Measurements from ENCODE around the gene CNDP1. TPM values are rescaled to one million over a fixed set of nuclear protein-coding genes. Genes with fewer than 3 reads are reported as not detected.

The CNDP1 gene
- total RNA-seq, 1 donor from 2014 or later: not detected

DNA sequence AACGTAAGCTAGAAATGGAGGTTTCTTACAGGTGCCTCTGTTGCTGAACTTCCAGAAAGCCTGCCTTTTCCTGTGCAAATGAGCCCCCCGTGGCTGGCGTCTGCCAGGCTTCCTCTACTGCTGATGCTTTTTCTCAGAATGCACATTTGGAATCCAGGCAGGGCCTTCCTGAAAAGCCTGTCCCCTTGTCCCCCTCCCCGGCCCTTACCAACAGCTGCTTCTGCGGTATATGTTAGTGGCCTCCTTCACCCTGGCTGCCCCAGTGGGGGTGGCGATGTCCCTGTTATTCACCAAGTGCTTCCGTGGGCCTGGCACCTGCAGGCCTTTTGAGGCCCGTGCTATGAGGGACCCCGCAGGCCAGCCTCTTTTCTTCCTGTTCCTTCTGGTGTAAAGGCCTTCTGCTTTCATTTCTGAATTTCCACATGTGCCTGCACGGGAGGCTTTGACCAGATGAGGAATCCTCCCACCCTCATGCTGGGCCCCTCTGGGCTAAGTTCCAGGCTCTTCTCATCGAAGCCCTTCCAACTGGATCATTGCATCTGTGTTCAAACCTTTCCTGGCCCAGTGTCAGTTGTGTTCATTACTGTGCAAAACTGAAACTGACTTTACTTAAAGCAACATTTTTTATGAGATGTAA, 27.7 kb upstream of the CNDP1 start:
- TF ChIP-seq CTCF (conservative IDR thresholded peaks at IDR 0.05; ENCODE audit: low read depth, low read length): no peak
- no peak for DNase-seq (ENCODE audit: low read depth)
- no peak overlapping the region for H3K4me3 ChIP-seq (ENCODE audit: low read depth, low read length)

GRCh38 chr18:74507097-74507881, 27.0 kb upstream of the CNDP1 start:
- no peak overlapping the region for H3K4me3 ChIP-seq (ENCODE audit: low read depth, low read length)

DNA sequence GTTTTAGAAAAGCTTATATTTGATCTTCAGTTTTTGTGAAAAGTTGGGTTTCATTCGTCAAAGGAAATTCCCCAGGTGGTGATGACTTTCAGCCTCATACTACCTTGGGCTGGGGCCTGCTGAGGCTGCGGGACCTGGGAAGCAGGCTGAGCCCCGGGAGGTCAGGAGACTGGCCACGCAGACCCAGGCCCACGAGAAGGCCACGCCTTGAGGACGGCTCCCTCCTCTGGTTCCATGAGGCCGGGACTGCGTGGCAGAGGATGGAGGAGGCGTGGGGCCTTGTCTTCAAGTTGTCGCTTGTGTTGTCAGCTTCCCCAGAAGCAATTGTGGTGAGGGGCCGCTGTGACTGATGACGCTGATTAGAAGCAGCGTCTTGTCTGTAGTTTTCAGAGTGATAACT, 26.4 kb upstream of the CNDP1 start:
- no peak for DNase-seq (ENCODE audit: low read depth)
- H3K4me3 ChIP-seq (ENCODE audit: low read depth, low read length): no peak overlapping the region
- no peak for TF ChIP-seq CTCF (conservative IDR thresholded peaks at IDR 0.05; ENCODE audit: low read depth, low read length)

More at GRCh38 chr18:74507097-74507881, 27.0 kb upstream of the CNDP1 start:
- DNase-seq (ENCODE audit: low read depth): no peak
- no peak for TF ChIP-seq CTCF (conservative IDR thresholded peaks at IDR 0.05; ENCODE audit: low read depth, low read length)

GRCh38 chr18:74508366-74508765, 25.9 kb upstream of the CNDP1 start:
- H3K4me3 ChIP-seq (ENCODE audit: low read depth, low read length): no peak overlapping the region
- no peak for TF ChIP-seq CTCF (conservative IDR thresholded peaks at IDR 0.05; ENCODE audit: low read depth, low read length)
- DNase-seq (ENCODE audit: low read depth): no peak

DNA sequence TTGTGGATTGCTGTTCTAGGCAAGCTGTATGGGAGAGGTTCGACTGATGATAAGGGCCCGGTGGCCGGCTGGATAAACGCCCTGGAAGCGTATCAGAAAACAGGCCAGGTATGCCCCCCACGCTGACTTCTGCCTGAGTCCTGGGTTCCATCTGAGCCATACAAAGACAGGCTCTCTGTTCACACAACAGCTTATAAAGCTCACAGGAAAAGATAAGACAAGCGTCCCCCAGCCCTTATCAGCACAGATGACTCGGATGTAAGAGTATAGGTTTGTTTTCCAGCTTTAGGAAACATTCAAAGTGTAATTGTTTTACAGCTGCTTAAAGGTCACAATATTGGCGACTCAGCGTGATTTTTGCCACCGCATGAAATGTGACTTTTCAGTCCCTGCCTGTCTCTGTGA, 25.5 kb upstream of the CNDP1 start:
- no peak for DNase-seq (ENCODE audit: low read depth)
- no peak for TF ChIP-seq CTCF (conservative IDR thresholded peaks at IDR 0.05; ENCODE audit: low read depth, low read length)
- H3K4me3 ChIP-seq (ENCODE audit: low read depth, low read length): no peak overlapping the region

DNA sequence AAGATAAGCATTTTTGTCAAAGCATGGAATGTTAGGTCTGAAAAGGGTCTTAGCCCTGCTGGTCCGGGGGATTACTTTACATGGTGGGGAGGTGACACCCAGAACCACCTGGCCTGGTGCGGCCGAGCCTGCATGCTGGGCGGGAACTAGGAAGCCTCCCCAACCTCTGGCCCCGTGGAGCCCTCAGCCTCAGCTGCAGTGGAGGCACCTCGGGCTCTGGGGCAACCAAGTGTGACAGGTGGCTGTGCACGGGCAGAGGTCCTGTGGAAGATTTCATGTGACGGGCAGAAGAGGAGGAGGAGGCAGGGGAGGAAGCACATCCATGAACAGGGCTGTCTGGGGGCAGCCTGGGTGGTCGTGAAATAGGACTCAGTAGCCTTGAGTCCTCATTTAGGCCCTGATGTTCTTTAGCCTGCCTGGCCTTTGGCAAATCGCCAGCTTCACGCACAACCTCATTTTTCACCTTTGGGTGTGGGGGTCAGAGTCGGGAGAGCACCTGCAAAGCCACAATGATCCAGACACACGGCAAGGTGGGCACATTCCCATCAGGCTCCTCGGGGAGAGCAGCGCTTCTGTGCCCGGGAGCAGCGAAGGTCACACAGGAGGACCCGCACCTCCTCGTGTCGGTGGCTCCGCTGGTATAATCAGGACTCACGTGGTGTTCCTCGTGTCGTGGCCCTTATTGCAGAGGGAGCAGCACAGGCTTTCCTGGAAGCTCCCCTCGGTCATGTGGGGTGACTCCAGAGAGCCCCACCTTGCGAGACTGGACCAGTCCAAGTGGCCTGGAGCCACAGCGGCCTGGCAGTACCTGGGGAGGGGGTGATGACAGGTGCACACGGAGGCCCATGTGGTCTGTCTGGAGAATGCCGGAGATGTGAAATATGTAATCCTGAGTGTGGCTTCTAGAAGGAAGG, 24.2 kb upstream of the CNDP1 start:
- DNase-seq (ENCODE audit: low read depth): no peak

More for the DNA sequence above, 24.2 kb upstream of the CNDP1 start:
- no peak for TF ChIP-seq CTCF (conservative IDR thresholded peaks at IDR 0.05; ENCODE audit: low read depth, low read length)
- H3K4me3 ChIP-seq (ENCODE audit: low read depth, low read length): no peak overlapping the region
